NCI-H460 (cell line): ENCODE measurements around the gene AHI1. TPM values are rescaled to one million over a fixed set of nuclear protein-coding genes. Genes with fewer than 3 reads are reported as not detected.

ENCODE experiments used
- DNase-seq: peaks from one replicate; pipeline ENCODE4 v3.0.0-alpha.2; 2016; ENCODE audit warnings: low read depth; ENCODE audit errors: extremely low read depth
- small RNA-seq, 2 experiments: library from RNA; depleted of rRNA; stranded (forward); fragments of <200 nt; gene quantifications; one replicate each; pipeline ENCODE3, GENCODE V24; 2014
- total RNA-seq: library from RNA; depleted of rRNA; stranded (reverse); fragments of >200 nt; shearing (Covaris generic); gene quantifications from 2 replicates; pipeline ENCODE4 v1.2.3, GENCODE V29; 2014

Gene AHI1
- total RNA-seq, 1 experiment from 2014 or later = 21.7 TPM

GRCh38 chr6:135243871-135244796, 253.4 kb downstream of the AHI1 start:
- no peak for DNase-seq

GRCh38 chr6:135240711-135241110, 256.8 kb downstream of the AHI1 start:
- no peak for DNase-seq

GRCh38 chr6:135236732-135237131, 260.8 kb downstream of the AHI1 start:
- DNase-seq = no peak

GRCh38 chr6:135236319-135236718, 261.2 kb downstream of the AHI1 start:
- no peak for DNase-seq

GRCh38 chr6:135235716-135236115, 261.8 kb downstream of the AHI1 start:
- DNase-seq = no peak

GRCh38 chr6:135234492-135234780, 263.1 kb downstream of the AHI1 start:
- no peak for DNase-seq

GRCh38 chr6:135233686-135234491, 263.7 kb downstream of the AHI1 start:
- no peak for DNase-seq

Small RNAs within 50 kb of the gene (small RNA-seq; reads per million reads assigned to genes)
- gene MIR548A2 (0 reads per million in 2 experiments), gene RF00019 (0 reads per million in 2 experiments)
